GM23338 (cell line): ENCODE measurements around the gene LMAN1L. TPM values are rescaled to one million over a fixed set of nuclear protein-coding genes. Genes with fewer than 3 reads are reported as not detected.
A peak's percentile ranks its signal among the peaks of the same experiment; 100 is the strongest.

Experiments used
- ATAC-seq: fragments of 200-7000 bp; cut with Tn5 transposase; 3 replicates; pipeline ENCODE4 v1.9.1; 2020
- DNase-seq: peaks from one replicate; pipeline ENCODE4 v3.0.0-alpha.2; 2015; ENCODE audit warnings: low spot score
- H2AFZ ChIP-seq: fragments of 200-600 bp; sonication (generic); 2 replicates; pipeline ENCODE4 v1.8.0; 2016; ENCODE audit warnings: antibody characterized with exemption, mild to moderate bottlenecking, moderate library complexity
- H3F3A ChIP-seq: fragments of 200-600 bp; sonication (generic); replicated peaks from 2 replicates; pipeline ENCODE4 v1.8.0; 2017; ENCODE audit warnings: antibody characterized with exemption, mixed run types, low read depth
- H3K27ac ChIP-seq: fragments of 200-600 bp; sonication (generic); 2 replicates; pipeline ENCODE4 v1.6.1; 2016; ENCODE audit warnings: low read depth
- H3K27me3 ChIP-seq: fragments of 200-600 bp; sonication (generic); 2 replicates; pipeline ENCODE4 v1.8.0; 2016; ENCODE audit warnings: mild to moderate bottlenecking, mixed run types, moderate library complexity; ENCODE audit not compliant: insufficient read depth
- H3K36me3 ChIP-seq: fragments of 200-600 bp; sonication (generic); 2 replicates; pipeline ENCODE4 v1.8.0; 2016; ENCODE audit warnings: mild to moderate bottlenecking; ENCODE audit not compliant: insufficient read depth
- H3K4me1 ChIP-seq: fragments of 200-600 bp; sonication (generic); 2 replicates; pipeline ENCODE4 v1.8.0; 2016; ENCODE audit warnings: mild to moderate bottlenecking, moderate library complexity; ENCODE audit not compliant: insufficient read depth
- H3K4me2 ChIP-seq: fragments of 200-600 bp; sonication (generic); 2 replicates; pipeline ENCODE4 v1.7.1; 2017; ENCODE audit warnings: mixed run types
- H3K4me3 ChIP-seq: fragments of 200-600 bp; sonication (generic); 2 replicates; pipeline ENCODE4 v1.6.1; 2016; ENCODE audit warnings: mixed run types
- H3K79me2 ChIP-seq: fragments of 200-600 bp; sonication (generic); replicated peaks from 2 replicates; pipeline ENCODE4 v1.8.0; 2017; ENCODE audit warnings: mild to moderate bottlenecking; ENCODE audit not compliant: insufficient read depth
- H3K9me2 ChIP-seq: fragments of 200-600 bp; sonication (generic); 2 replicates; pipeline ENCODE4 v1.8.0; 2017; ENCODE audit not compliant: insufficient read depth
- H4K20me1 ChIP-seq: fragments of 200-600 bp; sonication (generic); replicated peaks from 2 replicates; pipeline ENCODE4 v1.8.0; 2017; ENCODE audit warnings: mild to moderate bottlenecking; ENCODE audit not compliant: insufficient read depth
- H3K27ac Mint-ChIP-seq: 2 replicates; pipeline ENCODE4 v1.8.0; 2020; ENCODE audit warnings: inconsistent platforms, mild to moderate bottlenecking, moderate library complexity, mixed read lengths
- H3K27me3 Mint-ChIP-seq: 3 replicates; pipeline ENCODE4 v1.8.0; 2022; ENCODE audit warnings: low read depth, mild to moderate bottlenecking, moderate library complexity, mixed read lengths, inconsistent platforms; ENCODE audit not compliant: insufficient read depth, poor library complexity
- H3K36me3 Mint-ChIP-seq: 3 replicates; pipeline ENCODE4 v1.8.0; 2021; ENCODE audit warnings: low read depth, mild to moderate bottlenecking, inconsistent platforms, moderate library complexity, mixed read lengths
- H3K4me1 Mint-ChIP-seq: 3 replicates; pipeline ENCODE4 v1.8.0; 2020; ENCODE audit warnings: mild to moderate bottlenecking, inconsistent platforms, mixed read lengths
- H3K4me3 Mint-ChIP-seq: 3 replicates; pipeline ENCODE4 v1.8.0; 2021; ENCODE audit warnings: moderate library complexity, mild to moderate bottlenecking, inconsistent platforms, mixed read lengths
- H3K9me3 Mint-ChIP-seq: 3 replicates; pipeline ENCODE4 v1.8.0; 2020; ENCODE audit warnings: moderate library complexity, mild to moderate bottlenecking, inconsistent platforms, mixed read lengths
- CTCF ChIP-seq, 2 experiments: fragments of 200-600 bp in 1 of 2; sonication (generic) in 1 of 2; conservative IDR thresholded peaks; 2 replicates each; pipeline versions ENCODE4 v1.5.1 to v1.6.1; 2016 to 2017; ENCODE audit warnings: antibody characterized with exemption in 2 of 2, low read depth in 2 of 2, mild to moderate bottlenecking in 2 of 2, moderate library complexity in 1 of 2
- JUNB ChIP-seq: IDR thresholded peaks from one replicate; pipeline ENCODE4 v1.6.1; 2016; ENCODE audit warnings: antibody characterized with exemption; ENCODE audit not compliant: unreplicated experiment
- REST ChIP-seq: IDR thresholded peaks from one replicate; pipeline ENCODE4 v1.6.1; 2018; ENCODE audit warnings: antibody characterized with exemption; ENCODE audit not compliant: unreplicated experiment
- polyA plus RNA-seq: library from polyadenylated mRNA; unstranded; fragments of >200 nt; fragmentation: Nextera tagmentation; extraction: Ambion mirVana; gene quantifications from 2 replicates; pipeline ENCODE4 v1.2.1, GENCODE V29; 2016
- total RNA-seq: library from RNA; depleted of rRNA; stranded (reverse); fragments of >200 nt; shearing (Covaris generic); gene quantifications from 2 replicates; pipeline ENCODE4 v1.2.3, GENCODE V29; 2014

Gene LMAN1L
- total and polyA plus RNA-seq, 2 experiments from 2014 or later, result not detected

- Histone ChIP-seq H3K79me2 (no peaks in the 10 kb centered on the region), H3F3A (no peaks in the 10 kb centered on the region), H2AFZ (no peak overlapping the region), H3K27ac (no peak overlapping the region), H3K4me2 (no peak overlapping the region), H3K4me3 (no peak overlapping the region), H3K9me2 (no peaks in the 10 kb centered on the region), H3K27me3 (no peaks in the 10 kb centered on the region), H3K4me1 (peaks cover 3% of the 10 kb centered on the region; the same call in 1 of the 2 replicates), H3K36me3 (no peaks in the 10 kb centered on the region; the same call in 1 of the 2 replicates), H4K20me1 (peaks cover 11% of the 10 kb centered on the region)
- H3K4me1 Mint-ChIP-seq, result peaks cover 6% of the 10 kb centered on the region
- peaks cover 14% of the 10 kb centered on the region; the same call in 2 of the 3 replicates for H3K36me3 Mint-ChIP-seq
- no peak overlapping the region for H3K27ac Mint-ChIP-seq
- no peak overlapping the region for H3K4me3 Mint-ChIP-seq
- DNase-seq, result no peak
- no peak for ATAC-seq
- peaks cover 6% of the 10 kb centered on the region for H3K27me3 Mint-ChIP-seq
- TF ChIP-seq CTCF (conservative IDR thresholded peaks at IDR 0.05; ENCODE audit: low read depth in 2 of 2) (peak in 1 of 2 experiments; percentile 39; a peak in 2 of 4 replicates), REST (no peak), JUNB (no peak)
- no peaks in the 10 kb centered on the region for H3K9me3 Mint-ChIP-seq
Observed at GRCh38 chr15:74798388-74799254, 14.0 kb upstream of the LMAN1L start.

- DNase-seq (no peak), ATAC-seq (peak; percentile 27)
- Histone ChIP-seq H3K79me2 (no peaks in the 10 kb centered on the region), H3K27ac (no peak overlapping the region), H4K20me1 (peaks cover 9% of the 10 kb centered on the region), H3K27me3 (no peaks in the 10 kb centered on the region), H3K4me3 (no peak overlapping the region), H3K4me1 (peaks cover 3% of the 10 kb centered on the region; the same call in 1 of the 2 replicates), H3K9me2 (no peaks in the 10 kb centered on the region), H3K36me3 (no peaks in the 10 kb centered on the region; the same call in 1 of the 2 replicates), H3F3A (no peaks in the 10 kb centered on the region), H3K4me2 (no peak overlapping the region), H2AFZ (no peak overlapping the region)
- Mint-ChIP-seq H3K27me3 (peaks cover 6% of the 10 kb centered on the region), H3K27ac (no peak overlapping the region), H3K36me3 (peaks cover 19% of the 10 kb centered on the region), H3K4me1 (peaks cover 6% of the 10 kb centered on the region), H3K4me3 (no peak overlapping the region), H3K9me3 (no peaks in the 10 kb centered on the region)
- TF ChIP-seq CTCF (conservative IDR thresholded peaks at IDR 0.05; ENCODE audit: low read depth in 2 of 2), result peak in 1 of 2 experiments; percentile 54; a peak in 2 of 4 replicates
- no peak for TF ChIP-seq REST
Observed at GRCh38 chr15:74799255-74799855, 13.3 kb upstream of the LMAN1L start.
